Activated CD8-positive, alpha-beta T cell treated with anti-CD3 and anti-CD28 coated beads for 36 hours (primary cell): ENCODE measurements around the gene ACOT11. TPM values are rescaled to one million over a fixed set of nuclear protein-coding genes. Genes with fewer than 3 reads are reported as not detected.
A peak's percentile ranks its signal among the peaks of the same experiment; 100 is the strongest.

Experiments
- ATAC-seq: fragments of 200-7000 bp; cut with Tn5 transposase; one replicate; pipeline ENCODE4 v1.10.0; 2021; ENCODE audit warnings: mild to moderate bottlenecking, moderate library complexity
- CTCF ChIA-PET: fragments of 350-600 bp; sonication (Branson Sonifier 250); formaldehyde crosslinking; loops from one replicate; lab custom pipeline; 2021; ENCODE audit warnings: antibody characterized with exemption; lab: Charles Lee
- POLR2A ChIA-PET: fragments of 350-600 bp; sonication (Branson Sonifier 250); formaldehyde crosslinking; loops from one replicate; lab custom pipeline; 2021; ENCODE audit warnings: antibody characterized with exemption; lab: Charles Lee
- DNase-seq: peaks from one replicate; pipeline ENCODE4 v3.0.0-alpha.2; 2020
- H3K27ac Mint-ChIP-seq: one replicate; pipeline ENCODE4 v1.8.0; 2021; ENCODE audit warnings: mild to moderate bottlenecking, mixed read lengths
- H3K27me3 Mint-ChIP-seq: one replicate; pipeline ENCODE4 v1.8.0; 2021; ENCODE audit warnings: mixed read lengths
- H3K36me3 Mint-ChIP-seq: one replicate; pipeline ENCODE4 v1.8.0; 2021; ENCODE audit warnings: low read depth, mixed read lengths
- H3K4me1 Mint-ChIP-seq: one replicate; pipeline ENCODE4 v1.8.0; 2021; ENCODE audit warnings: low read depth, mixed read lengths
- H3K4me3 Mint-ChIP-seq: one replicate; pipeline ENCODE4 v1.8.0; 2021; ENCODE audit warnings: mild to moderate bottlenecking, moderate library complexity, mixed read lengths
- H3K9me3 Mint-ChIP-seq: one replicate; pipeline ENCODE4 v1.8.0; 2021; ENCODE audit warnings: mixed read lengths
- intact Hi-C: fragments of 100-400 bp; cut with micrococcal nuclease; formaldehyde crosslinking; loops from one replicate; pipeline ENCODE4 v1.10.0; 2022
- total RNA-seq, 2 experiments: library from RNA; stranded (reverse); gene quantifications; one replicate each; pipeline ENCODE4 v1.2.3, GENCODE V29; 2021
- TF ChIP-seq, protein P1 (sequence below): fragments of 200-600 bp; IDR thresholded peaks from one replicate; pipeline ENCODE4 v1.8.0; 2022; ENCODE audit warnings: antibody characterized with exemption, mild to moderate bottlenecking

Gene ACOT11
- total RNA-seq, 2 experiments from 2014 or later: 1.1 to 1.2 TPM

DNA sequence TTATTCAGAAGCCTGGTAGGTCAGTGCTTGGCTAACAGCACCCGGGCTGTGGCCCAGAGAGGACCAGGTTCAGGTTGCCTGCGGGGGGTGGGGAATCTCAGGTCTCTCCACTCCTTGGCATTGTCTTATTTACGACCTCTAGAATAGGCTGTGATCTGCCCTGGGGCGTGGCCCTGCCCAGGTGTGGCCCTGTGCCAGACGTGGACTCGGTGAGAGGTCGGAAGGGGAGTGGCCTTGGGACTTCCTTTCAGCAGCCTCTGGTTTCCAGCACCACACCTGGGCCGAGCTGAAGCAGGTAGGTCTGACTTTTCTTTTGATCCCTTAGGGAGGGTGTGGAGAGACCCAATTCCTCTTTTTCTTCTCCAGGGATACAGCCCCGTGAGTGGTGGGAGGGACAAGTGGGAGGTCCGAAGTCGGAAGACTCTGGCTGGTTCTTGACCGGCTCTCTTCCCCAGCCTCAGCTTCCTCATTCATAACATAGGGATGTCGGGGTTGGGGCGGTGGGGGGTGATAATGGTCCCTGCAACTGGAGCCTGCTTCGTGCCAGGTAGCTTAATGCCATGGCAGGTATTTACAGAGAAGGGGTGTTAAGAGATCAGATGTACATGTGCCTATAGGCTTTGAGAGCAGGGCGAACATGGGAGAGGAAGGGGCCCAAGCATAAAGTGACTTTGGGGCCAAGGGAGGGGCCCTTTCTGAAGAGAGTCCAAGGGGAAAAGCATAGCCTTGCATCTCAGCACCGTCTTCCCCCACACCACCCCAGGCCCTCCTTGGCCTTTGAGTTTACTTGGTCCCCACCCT is 16.5 kb downstream of the ACOT11 start:
- ChIA-PET CTCF (interaction anchor here (0.6 kb wide), 1 partner anchor 49 kb away, joined by 4 read pairs; no protein-coding TSS in a partner anchor), POLR2A (no interaction called here)
- TF ChIP-seq, protein P1, sequence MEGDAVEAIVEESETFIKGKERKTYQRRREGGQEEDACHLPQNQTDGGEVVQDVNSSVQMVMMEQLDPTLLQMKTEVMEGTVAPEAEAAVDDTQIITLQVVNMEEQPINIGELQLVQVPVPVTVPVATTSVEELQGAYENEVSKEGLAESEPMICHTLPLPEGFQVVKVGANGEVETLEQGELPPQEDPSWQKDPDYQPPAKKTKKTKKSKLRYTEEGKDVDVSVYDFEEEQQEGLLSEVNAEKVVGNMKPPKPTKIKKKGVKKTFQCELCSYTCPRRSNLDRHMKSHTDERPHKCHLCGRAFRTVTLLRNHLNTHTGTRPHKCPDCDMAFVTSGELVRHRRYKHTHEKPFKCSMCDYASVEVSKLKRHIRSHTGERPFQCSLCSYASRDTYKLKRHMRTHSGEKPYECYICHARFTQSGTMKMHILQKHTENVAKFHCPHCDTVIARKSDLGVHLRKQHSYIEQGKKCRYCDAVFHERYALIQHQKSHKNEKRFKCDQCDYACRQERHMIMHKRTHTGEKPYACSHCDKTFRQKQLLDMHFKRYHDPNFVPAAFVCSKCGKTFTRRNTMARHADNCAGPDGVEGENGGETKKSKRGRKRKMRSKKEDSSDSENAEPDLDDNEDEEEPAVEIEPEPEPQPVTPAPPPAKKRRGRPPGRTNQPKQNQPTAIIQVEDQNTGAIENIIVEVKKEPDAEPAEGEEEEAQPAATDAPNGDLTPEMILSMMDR: no peak
- H3K27ac Mint-ChIP-seq: no peak overlapping the region
- DNase-seq: no peak
- H3K4me1 Mint-ChIP-seq: no peaks in the 10 kb centered on the region
- H3K27me3 Mint-ChIP-seq: no peaks in the 10 kb centered on the region
- ATAC-seq: no peak
- no peaks in the 10 kb centered on the region for H3K9me3 Mint-ChIP-seq
- no peak overlapping the region for H3K4me3 Mint-ChIP-seq
- no peaks in the 10 kb centered on the region for H3K36me3 Mint-ChIP-seq
- intact Hi-C loops: no loop called here

DNA sequence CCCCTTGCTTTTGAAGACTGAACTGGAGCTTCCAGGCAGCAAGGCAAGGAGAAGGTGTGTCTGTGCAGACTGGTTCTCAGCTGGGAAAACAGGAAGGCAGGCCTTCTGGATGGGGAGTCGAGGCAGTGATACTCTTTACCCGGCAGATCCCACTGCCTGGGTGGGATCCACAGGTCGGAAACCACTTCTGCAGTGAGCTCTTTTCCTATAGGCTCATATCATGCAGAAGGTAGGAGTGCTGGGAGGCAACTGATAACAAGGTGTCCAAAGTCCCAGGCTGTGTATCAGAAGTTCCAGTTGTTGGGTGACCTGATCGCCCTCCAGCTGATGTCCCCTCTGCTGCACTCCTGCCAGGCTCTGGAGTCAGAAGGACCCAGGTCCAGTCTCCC is 17.1 kb downstream of the ACOT11 start:
- TF ChIP-seq, protein P1: no peak
- intact Hi-C loops: no loop called here
- H3K4me1 Mint-ChIP-seq: no peaks in the 10 kb centered on the region
- ChIA-PET CTCF (no interaction called here), POLR2A (interaction anchor here (1.0 to 1.4 kb wide), 2 partner anchors 18 to 19 kb away, joined by 3 read pairs; no protein-coding TSS in a partner anchor)
- no peaks in the 10 kb centered on the region for H3K36me3 Mint-ChIP-seq
- no peaks in the 10 kb centered on the region for H3K9me3 Mint-ChIP-seq
- DNase-seq (no peak), ATAC-seq (no peak)
- no peak overlapping the region for H3K27ac Mint-ChIP-seq
- H3K27me3 Mint-ChIP-seq: no peaks in the 10 kb centered on the region
- no peak overlapping the region for H3K4me3 Mint-ChIP-seq

DNA sequence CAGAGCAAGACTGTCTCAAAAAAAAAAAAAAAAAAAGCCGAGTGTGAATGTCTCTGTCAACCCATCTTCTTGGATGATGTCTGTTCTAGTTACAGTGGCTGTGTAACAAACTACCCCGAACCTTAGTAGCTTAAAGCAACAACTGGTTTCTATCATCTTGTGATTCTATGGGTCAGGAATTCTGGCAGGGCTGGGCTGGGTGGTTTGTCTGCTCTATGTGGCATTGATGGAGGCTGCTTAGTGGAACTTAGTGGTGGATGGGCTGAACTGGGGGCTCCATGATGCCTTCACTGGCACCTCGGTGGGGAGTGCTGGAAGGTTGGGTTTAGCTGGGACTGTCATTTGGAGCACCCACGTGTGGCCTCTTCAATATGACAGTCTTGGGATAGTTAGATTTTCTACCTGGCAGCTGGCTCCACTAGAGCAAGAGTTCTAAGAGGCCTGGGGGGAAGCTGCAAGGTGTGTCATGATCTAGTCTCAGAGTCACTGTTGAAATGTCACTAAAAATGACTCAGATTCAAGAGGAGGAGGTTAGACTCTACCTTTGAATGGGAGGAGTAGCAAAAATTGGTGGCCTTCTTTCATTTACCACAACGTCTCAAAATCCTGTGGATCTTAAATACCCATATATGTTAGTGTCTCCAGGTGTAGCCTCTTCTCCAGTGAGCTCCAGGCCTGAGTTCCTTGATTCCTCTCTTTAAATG is 18.6 kb downstream of the ACOT11 start:
- POLR2A ChIA-PET: interaction anchor here (1.4 kb wide), 1 partner anchor 19 kb away, joined by 3 read pairs; no protein-coding TSS in a partner anchor
- no peak for DNase-seq

DNA sequence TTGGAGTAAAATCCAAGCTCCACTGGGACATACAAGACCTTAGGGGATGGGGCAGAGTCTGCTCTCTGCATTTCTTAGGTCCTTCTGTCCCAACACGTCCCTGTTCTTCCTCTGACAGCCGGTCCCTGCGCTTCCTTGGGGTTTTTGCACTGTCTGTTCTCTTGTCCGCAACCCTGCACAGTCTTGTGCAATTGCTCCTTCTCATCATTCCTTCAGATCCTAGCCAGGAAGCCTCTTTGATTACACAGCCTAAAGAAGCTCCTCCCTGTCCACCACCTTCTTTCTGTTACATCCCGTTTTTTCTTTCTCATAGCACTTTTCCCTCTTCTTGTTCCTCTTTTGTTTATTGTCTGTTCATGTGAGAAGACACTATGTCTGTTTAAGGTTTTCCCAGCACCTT is 19.9 kb downstream of the ACOT11 start:
- H3K4me3 Mint-ChIP-seq: no peak overlapping the region
- ChIA-PET POLR2A (interaction anchor here (0.6 kb wide), 1 partner anchor 150 kb away, joined by 3 read pairs; no protein-coding TSS in a partner anchor), CTCF (no interaction called here)
- H3K27me3 Mint-ChIP-seq: no peaks in the 10 kb centered on the region
- DNase-seq (no peak), ATAC-seq (no peak)
- TF ChIP-seq, protein P1: no peak
- H3K36me3 Mint-ChIP-seq: no peaks in the 10 kb centered on the region
- H3K9me3 Mint-ChIP-seq: no peaks in the 10 kb centered on the region
- intact Hi-C loops: no loop called here
- H3K27ac Mint-ChIP-seq: no peak overlapping the region
- H3K4me1 Mint-ChIP-seq: no peaks in the 10 kb centered on the region

More for the DNA sequence above, 18.6 kb downstream of the ACOT11 start:
- Mint-ChIP-seq H3K4me1 (no peaks in the 10 kb centered on the region), H3K27me3 (no peaks in the 10 kb centered on the region), H3K9me3 (no peaks in the 10 kb centered on the region), H3K27ac (no peak overlapping the region), H3K36me3 (no peaks in the 10 kb centered on the region), H3K4me3 (no peak overlapping the region)
- ATAC-seq: peak; percentile 69
- intact Hi-C loops: no loop called here
- TF ChIP-seq, protein P1: no peak
- CTCF ChIA-PET: no interaction called here

DNA sequence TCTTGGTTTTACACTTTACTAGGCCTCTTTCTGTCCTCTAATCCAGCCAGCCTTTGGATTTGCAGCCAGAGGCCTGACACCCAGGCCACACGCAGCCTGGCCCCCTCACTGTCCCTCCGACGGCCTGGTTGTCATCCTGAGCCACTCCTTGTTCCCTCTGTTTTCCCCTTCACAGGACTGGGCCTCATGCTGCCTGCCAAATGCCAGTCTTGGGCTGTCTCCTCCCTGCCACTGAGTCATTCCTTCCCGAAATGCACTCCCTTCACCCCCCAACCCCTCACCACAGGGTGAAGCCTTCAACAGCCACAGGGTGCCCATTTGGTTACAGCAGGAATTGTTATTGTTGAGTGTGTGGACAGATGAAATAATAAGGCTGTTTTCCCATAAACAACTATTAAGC is 21.3 kb downstream of the ACOT11 start:
- H3K36me3 Mint-ChIP-seq: no peaks in the 10 kb centered on the region
- no peak for DNase-seq

More for the DNA sequence above, 21.3 kb downstream of the ACOT11 start:
- Mint-ChIP-seq H3K4me1 (no peaks in the 10 kb centered on the region), H3K4me3 (no peak overlapping the region), H3K27me3 (no peaks in the 10 kb centered on the region), H3K9me3 (no peaks in the 10 kb centered on the region), H3K27ac (no peak overlapping the region)
- POLR2A ChIA-PET: no interaction called here
- ATAC-seq: no peak
- TF ChIP-seq, protein P1: no peak
- CTCF ChIA-PET: no interaction called here
- intact Hi-C loops: no loop called here
